Measurements from ENCODE around the gene CLIC4.
"Not testable (repeated sequence)": the region's sequence is repeated elsewhere in the genome, so short reads cannot be mapped to it uniquely, and the experiment has no call there.

The CLIC4 gene

DNA sequence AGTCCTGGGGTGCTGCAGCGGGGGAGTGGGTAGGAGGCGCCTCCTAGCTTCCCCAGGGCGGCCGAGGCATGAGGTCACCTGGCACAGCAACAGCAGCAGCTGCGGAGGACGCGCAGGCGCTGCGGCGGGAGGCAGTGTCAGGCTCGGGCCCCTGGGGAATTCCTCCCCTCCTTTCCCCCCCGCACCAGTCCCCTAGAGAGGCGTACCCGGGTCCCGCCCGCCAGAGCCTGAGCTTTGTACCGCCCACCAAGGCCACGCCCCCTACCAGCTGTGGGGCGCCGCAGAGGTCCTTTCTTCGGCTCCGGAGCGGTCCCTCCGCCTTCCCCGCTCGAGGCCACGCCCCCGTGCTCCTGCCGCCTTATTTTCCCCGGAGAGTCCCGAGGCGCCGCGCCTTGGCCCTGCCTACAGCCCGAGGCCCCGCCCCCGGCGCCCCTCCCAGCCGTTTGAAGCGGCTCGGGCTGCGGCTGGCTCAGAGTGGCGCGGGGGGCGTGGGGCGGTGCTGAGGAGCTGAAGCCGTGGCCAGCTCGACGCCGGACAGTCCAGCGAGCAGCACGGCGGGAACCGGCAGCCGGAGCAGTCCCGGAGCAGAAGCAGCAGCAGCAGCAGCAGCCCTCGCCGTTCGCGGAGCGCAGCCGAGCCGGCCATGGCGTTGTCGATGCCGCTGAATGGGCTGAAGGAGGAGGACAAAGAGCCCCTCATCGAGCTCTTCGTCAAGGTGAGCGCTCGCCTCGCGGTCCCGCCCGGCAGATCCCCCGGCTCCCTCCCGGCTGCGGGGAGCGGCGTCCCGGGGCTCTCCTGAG is at the start of gene CLIC4:
TSS of gene CLIC4 (plus strand) at position 537 of the 800 bp plus-strand sequence. CDS start at position 644, 107 bp downstream.
- peak; percentile 99 for DNase-seq

DNA sequence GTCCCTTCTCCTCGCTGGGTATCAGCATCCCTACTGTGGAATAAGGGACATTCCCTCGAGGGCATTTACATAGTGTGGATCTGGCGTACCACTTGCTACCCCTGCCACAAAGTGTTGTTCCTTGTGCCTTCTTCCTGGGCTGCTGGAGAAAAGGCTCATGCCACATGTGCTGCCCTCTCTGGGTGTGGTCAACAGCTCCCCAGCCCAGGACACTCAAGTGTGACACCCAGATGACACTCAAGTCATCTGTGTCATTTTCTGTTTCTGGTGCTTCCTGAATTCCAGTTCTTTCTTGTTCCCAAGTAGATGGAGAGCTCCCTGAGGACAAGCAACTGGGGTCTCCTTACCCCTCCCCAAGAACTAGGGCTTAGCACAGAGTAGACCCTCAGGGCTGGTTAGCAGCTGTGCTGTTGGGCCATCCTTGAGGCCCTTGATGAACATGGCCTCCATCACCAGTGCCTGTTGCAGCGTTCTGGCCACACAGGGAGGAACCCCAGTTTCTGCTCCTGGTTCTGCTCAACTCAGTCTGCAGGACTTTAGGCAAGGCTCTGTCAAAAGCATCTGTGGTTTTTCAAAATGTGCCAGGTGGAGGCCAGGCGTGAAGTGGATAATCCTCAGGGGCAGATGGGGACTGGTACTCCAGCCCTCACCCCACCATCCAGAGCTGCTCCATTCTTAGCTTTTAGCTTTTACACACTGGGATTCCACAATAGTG is 49.0 kb upstream of the CLIC4 start:
- no peak for DNase-seq

DNA sequence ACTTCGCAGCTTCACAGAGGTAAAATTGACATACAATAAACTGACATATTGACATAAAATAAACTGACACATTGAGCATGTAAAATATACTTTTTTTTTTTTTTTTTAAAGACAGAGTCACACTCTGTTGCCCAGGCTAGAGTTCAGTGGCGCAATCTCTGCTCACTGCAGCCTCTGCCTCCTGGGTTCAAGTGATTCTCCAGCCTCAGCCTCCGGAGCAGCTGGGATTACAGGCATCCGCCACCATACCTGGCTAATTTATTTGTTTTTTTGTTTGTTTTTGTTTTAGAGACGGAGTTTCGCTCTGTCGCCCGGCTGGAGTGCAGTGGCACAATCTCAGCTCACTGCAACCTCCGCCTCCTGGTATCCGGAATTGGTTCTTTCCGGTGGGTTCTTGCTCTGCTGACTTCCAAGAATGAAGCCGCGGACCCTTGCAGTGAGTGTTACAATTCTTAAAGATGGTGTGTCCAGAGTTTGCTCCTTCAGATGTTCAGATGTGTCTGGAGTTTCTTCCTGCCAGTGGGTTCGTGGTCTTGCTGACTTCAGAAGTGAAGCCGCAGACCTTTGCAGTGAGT is 48.4 kb upstream of the CLIC4 start:
- DNase-seq = no peak

DNA sequence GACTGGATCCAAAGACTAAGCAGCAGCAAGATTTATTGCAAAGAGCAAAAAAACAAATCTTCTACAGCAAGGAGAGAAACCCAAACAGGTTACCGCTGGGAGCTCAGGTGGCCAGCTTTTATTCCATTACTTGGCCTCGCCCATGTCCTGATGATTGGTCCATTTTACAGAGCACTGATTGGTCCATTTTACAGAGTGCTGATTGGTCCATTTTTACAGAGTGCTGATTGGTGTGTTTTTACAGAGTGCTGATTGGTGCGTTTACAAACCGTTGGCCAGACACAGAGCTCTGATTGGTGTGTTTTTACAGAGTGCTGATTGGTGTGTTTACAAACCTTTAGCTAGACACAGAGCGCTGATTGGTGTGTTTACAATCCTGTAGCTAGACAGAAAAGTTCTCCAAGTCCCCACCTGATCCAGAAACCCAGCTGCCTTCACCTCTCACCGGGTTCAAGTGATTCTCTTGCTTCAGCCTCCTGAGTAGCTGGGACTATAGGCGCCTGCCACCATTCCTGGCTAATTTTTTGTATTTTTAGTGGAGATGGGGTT is 47.7 kb upstream of the CLIC4 start:
- not testable (repeated sequence) for DNase-seq

DNA sequence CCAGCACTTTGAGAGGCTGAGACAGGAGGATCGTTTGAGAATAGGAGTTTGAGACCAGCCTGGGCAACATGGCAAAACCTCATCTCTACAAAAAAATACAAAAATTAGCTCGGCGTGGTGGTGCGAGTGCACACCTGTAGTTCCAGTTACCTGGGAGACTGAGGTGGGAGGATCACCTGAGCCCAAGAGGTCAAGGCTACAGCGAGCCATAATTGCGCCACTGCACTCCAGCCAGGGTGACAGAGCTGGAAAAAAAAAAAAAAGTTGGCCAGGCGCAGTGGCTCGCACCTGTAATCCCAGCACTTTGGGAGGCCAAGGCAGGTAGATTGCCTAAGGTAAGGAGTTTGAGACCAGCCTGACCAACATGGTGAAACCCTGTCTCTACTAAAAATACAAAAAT is 46.9 kb upstream of the CLIC4 start:
- DNase-seq = not testable (repeated sequence)

DNA sequence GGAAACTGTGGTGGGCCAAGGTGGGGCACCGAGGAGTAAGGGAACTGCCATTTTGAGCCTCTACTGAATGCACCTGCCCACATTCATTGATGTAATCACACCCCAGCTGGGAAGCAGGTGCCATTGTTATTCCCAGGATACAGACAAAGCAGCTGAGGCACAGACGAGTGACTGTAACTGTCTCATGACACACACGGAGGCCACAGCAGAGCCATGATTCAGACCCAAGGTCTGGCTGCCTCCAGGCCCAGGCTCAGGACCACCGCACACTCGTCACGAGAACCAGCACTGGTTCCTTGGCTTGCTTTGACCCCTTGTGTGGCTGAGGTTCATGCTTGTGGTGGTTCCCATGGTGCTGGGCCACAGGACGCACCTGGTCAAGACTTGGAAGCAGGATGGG is 45.6 kb upstream of the CLIC4 start:
- DNase-seq = no peak

DNA sequence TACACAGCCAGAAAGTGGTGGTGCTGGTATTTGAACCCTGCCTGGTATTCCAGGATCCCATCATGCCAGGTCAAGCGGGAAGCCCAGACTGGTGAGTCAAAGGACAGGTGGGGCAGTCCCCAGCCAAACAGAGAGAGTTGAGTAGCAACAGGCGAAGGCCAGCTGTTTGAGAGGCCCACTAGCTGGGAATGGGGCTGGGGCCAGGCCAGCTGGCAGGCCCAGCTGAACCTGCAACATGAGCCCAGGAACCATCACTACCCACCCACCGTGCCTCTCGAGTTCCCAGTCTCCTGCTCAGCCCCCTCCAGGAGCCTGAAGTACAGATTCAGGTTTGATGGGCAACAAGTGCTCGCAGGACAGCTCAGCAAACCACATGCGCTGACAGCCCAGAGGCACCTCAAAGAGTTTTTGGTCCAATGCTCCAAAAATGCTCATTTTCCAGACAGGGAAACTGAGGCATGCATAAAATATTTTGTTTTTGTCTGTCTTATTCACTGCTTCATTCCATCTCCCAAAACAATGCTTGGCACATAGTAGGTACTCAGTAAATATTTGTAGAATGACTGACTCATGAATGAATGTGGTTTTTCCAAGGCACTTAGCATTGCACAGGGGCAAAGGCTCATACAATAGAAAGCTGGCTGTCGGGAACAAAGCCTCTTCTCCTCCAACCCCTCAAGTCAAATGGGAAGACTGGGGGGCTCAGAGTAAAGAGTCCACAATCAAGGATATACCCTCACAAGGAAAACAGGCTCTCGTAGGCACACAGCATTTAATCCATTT is 42.5 kb upstream of the CLIC4 start:
- no peak for DNase-seq

DNA sequence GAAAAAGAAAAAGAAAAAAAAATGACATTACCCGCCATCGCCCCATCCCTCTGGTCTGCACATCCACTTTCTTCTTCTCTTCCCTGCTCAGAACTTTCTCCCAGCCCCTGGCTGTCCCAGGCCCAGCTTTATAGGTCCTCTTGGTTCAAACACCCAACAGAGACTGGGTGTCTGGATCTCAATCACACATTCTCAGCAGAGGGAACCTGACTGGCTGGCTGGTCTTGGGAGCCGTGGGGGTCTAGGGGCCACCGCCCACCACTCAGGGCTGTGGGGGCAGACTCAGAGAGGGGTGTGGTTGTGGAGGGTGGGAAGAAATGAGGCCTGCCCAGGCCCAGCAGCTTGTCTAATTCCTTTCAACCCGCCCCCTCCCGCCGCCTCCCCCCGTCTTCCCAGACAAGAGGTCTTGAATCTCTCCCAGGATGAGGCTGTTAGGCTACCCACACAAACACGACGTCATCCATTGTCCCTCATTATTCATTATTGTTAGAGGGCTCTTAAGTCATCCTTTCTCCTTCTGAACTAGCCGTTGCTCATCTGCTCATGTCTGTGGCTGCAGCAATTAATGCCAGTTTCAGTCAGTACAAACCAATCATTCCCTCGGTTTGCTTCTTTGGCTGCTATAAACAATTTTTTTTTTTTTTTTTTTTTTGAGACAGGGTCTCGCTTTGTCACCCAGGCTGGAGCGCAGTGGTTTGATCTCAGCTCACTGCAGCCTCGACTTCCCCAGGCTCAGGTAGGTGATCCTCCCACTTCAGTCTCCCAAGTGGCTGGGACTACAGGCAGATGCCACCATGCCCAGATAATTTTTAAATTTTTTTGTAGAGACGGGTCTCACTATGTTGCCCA is 40.6 kb upstream of the CLIC4 start:
- DNase-seq = no peak

DNA sequence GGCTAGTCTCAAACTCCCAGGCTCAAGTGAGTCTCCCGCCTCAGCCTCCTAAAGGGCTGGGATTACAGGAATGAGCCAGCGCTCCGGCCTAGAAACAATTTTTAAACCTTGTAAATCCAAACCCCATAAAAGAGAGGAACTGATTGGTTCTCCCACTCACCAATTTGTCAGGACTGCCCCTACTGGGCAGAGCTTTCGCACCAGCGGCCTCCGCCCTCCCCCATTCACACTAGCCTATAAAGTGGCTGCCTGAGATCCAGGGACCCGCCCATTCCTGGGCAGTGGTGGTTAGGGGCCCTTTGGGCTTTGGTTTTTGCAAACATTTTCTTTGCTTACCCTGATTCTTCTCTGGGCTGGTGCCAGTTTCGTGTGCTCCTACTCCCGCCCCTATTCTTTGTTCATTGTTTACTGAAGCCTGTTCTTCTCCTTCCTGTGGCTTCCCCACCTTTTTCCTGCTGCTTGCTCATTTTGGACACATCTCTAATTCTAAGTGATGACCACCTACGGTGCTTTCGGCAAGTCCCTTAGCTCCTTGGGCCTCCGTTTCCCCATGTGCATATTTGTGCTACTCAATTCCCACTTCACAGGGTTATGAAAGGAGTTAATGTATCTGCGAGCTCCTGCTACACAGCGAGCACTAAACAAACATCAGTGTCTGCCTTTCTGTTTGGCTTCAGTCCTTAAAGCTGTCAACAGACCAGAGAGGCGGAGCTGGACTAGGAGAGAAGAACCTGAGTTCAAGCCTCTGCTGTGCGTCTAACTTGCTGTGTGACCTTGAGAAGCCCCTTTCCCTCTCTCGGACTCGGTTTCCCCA is 39.8 kb upstream of the CLIC4 start:
- DNase-seq = peak; percentile 14

DNA sequence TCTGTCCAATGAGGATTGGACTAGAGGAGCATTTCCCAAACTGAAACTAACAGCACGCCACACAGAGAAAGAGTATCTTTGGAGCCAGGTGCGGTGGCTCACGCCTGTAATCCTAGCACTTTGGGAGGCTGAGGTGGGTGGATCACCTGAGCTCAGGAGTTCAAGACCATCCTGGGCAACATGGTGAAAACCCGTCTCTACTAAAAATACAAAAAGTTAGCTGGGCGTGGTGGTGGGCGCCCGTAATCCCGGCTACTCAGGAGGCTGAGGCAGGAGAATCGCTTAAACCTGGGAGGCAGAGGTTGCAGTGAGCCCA is 39.2 kb upstream of the CLIC4 start:
- DNase-seq = not testable (repeated sequence)

DNA sequence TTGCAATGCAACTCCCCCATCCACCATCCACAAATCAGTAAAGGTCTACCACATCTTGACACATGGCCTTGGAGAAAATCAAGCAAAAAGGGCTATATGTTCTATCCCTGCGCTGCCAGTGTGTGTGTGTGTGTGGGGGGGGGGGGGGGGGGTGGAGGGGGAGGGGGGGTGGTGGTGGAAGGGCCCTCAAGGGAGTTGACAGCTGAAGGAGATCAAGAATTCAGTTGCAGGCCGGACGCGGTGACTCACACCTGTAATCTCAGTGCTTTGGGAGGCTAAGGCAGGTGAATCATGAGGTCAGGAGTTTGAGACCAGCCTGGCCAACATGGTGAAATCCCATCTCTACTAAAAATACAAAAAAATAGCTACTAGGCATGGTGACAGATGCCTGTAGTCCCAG is 37.6 kb upstream of the CLIC4 start:
- no peak for DNase-seq

DNA sequence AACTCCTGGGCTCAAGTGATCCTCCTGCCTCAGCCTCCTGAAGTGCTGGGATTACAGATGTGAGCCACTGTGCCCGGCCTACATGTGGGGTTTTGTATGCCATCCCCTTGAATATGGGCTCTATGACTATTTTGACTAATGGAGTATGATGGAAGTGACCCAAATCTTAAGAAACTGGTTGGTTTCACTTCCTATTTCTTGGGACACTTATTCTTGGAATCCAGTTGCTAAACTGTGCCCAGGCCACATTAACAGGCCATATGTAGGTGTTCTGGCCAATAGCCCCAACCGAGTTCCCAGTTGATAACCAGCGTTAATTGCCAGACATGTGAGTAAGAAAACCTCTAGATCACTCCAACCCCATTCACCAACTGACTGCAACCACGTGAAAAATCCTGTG is 36.3 kb upstream of the CLIC4 start:
- DNase-seq = no peak

DNA sequence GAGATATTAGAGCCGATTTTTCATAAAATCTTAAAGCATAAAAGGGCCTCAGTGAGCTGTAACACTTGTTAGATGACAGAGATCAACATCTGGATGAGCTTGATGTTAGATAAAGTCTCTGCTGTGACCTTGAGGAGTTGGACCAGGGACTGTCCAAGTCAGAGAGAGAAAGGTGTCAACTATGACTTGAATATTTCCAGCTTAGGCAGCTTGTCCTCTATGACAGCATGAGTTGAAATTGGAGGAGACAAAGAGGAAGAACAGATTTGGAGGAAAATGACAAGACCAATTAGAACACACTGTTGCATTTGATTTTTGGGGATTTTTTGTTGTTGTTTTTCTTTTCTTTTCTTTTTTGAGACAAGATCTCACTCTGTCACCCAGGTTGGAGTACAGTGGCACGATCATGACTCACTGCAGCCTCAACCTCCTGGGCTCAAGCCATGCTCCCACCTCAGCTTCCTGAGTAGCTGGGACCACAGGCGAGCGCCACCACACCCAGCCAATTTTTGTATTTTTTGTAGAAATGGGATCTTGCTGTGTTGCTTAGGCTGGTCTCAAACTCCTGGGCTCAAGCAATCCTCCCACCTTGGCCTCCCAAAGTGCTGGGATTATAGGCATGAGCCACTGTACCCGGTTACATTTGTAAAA is 35.3 kb upstream of the CLIC4 start:
- DNase-seq = no peak

DNA sequence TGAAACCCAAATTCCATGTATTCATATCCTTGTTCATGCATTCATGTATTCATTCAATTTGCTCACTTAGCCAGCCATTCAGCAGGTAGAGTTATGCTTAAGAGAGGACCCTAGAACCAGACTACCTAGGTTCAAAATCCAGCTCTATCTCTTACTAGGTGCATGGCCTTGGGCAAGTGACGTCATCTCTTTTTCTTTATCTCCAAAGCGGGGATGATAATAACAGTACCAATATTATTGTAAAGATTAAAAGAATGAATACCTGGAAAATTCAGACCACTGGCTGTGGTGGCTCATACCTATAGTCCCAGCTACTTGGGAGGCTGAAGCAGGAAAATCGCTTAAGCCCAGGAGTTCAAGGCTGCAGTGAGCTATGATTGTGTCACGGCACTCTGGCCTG is 33.9 kb upstream of the CLIC4 start:
- DNase-seq = no peak

DNA sequence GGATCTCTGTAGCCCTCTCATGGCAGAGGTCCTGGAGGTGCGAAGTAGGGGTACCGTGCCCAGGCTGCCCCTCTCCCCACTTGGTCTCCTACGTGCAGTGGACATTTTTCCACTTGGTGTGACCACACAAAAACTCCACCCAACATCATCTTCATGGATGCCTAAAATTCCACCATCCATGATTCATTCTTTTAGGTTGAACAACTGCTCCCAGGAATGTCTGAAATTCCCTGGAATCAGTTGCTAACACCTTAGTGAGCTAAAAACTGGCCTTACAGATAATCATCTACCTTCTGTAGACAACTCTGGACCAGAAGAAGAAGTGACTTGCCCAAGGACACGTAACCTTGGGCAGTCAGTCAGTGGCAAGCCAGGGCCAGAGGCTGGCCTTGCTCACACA is 32.1 kb upstream of the CLIC4 start:
- DNase-seq = no peak

DNA sequence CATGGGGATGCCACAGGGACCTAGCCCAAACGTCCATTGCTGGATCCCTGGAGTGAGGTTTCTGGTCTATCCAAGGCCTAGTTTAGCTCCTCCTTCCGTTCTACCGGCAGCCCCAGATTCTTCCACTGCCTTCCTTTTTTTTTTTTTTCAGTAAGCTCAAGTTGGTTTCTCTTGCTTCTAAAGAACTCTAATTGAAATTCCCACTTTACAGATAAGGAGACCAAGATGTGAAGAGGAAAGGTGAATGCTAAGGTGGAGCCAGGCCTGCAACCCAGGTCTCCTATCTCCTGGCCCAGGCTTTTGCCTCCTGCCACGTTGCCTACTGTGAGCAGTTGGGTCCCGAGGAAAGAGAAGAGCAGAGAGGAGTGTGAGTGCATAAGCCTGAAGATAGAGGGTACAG is 31.5 kb upstream of the CLIC4 start:
- no peak for DNase-seq

DNA sequence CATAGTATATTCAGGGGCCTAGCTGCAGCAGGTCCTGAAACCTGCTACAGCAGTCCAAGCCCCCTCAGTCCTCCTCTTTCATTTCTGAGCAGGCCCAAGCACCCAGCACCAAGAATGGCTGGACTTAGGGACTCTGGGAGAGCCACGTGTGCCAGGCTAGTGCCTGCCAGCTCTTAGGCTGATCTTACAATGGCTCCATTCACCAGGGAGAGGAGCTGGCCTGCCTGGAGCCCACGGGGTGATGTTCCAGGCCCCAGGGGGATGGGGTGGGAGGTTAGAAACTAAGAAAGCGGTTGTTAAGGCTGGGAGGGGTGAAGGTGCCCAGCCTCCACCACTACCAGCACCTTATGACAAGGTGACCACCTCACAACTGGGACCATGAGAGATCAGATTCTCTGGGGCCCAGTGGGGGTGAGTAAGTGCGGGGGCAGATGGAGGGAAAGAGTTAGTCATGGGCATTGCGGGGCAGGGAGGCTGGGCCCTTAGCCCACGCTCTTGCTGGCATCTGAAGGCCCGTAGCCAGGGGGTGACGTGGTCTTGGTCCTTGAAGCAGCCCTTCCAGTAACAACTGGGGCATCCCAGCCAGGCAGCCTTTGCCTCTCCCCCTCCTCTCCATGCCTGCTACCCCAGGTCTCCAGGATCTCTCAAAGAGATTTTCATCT is 30.3 kb upstream of the CLIC4 start:
- peak; percentile 17 for DNase-seq

DNA sequence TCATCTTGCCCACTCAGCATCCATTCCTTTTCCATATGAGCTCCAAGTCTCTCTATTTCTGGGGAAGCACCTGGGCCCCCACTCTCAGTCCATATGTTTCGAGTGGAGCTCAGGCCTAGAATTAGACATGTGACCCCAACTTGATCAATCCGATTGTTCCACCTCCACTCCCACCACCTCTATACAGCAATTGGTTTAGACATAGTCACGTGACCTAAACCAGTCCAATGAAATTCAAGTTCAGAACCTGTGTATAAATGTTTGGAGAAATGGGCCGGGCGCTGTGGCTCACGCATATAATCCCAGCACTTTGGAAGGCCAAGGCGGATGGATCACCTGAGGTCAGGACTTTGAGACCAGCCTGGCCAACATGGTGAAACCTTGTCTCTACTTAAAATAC is 29.6 kb upstream of the CLIC4 start:
- no peak for DNase-seq

DNA sequence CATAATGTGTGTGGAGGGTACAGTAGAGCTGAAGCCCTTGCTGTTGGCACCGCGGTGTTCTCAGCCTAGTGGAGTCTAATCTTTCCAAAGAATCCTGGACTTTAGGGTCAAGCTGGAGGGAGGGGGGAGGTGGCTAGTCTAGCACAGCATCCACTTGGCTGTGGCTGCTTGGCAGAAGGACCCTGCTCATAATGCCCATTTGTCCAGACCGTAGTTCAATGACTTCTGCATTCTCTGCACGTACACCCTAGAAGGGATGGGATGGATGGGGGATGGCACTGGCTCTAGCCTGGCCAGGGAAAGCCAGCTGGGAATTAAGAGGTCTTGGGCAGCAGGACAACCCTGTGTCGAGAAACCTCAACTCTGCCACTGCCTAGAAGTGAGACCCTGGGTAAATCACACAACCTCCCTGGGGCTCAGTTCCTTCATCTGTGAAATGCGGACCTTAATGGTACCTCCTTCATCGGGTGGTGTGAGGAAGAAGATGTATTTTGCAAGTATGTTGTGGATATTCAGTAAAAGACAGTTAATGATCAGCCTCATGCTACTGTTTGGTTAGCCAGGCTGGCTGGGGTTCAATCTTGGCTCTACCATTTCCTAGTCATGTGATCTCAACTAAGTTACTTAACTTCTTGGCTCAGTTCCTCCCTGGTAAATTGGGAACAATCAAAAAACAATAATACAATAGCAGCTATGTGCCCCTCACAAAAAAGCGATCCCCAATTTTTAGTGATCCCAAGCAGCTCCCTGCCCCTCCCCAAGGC is 27.2 kb upstream of the CLIC4 start:
- DNase-seq = no peak

All from stimulated activated CD4-positive, alpha-beta T cell treated with anti-CD3 and anti-CD28 coated beads, Interleukin-4, amount 100 ng/mL, for 24 hours (primary cell).